Measurements from ENCODE around the gene UNC119B.

GRCh38 chr12:120689397-120690082 lies 20.7 kb upstream of the UNC119B start:
- TF ChIP-seq POLR2A (IDR thresholded peaks at IDR 0.05; ENCODE audit: low read length): no peak
- TF ChIP-seq GATA1 (IDR thresholded peaks at IDR 0.05; ENCODE audit: low read depth, low read length): no peak

Measured in erythroblast (primary cell).